Right lobe of liver (tissue), 6 donors: Measurements from ENCODE around the gene TRAPPC2L. TPM values are rescaled to one million over a fixed set of nuclear protein-coding genes. Genes with fewer than 3 reads are reported as not detected.

Experiments used
- ATAC-seq, 4 donors: fragments of 200-7000 bp; cut with Tn5 transposase; one replicate each; pipeline ENCODE4 v1.9.1; 2020; ENCODE audit warnings: mild to moderate bottlenecking in 4 of 4, moderate library complexity in 4 of 4
- DNase-seq, 3 donors: peaks; one replicate each; pipeline ENCODE4 v3.0.0-alpha.2; 2020
- H3K27ac ChIP-seq, 3 donors: fragments of 200-600 bp; one replicate each; pipeline ENCODE4 v1.8.0; 2022
- H3K27me3 ChIP-seq, 2 donors: fragments of 200-600 bp; one replicate each; pipeline ENCODE4 v1.8.0; 2022
- H3K36me3 ChIP-seq, 4 donors: fragments of 200-600 bp; sonication (generic) in 1 of 4; one replicate each; pipeline versions ENCODE4 v1.5.1 to v1.8.0; 2017 to 2022; ENCODE audit warnings: control low read depth in 1 of 4
- H3K4me1 ChIP-seq, 4 donors: fragments of 200-600 bp; sonication (generic) in 1 of 4; one replicate each; pipeline versions ENCODE4 v1.5.1 to v1.8.0; 2017 to 2022; ENCODE audit warnings: control low read depth in 1 of 4
- H3K4me3 ChIP-seq, 3 donors: fragments of 200-600 bp; one replicate each; pipeline ENCODE4 v1.8.0; 2022
- H3K9me3 ChIP-seq, 4 donors: fragments of 200-600 bp; sonication (generic) in 1 of 4; one replicate each; pipeline versions ENCODE4 v1.5.1 to v1.8.0; 2017 to 2022; ENCODE audit warnings: control low read depth in 1 of 4
- CTCF ChIP-seq, 4 donors: fragments of 200-600 bp in 3 of 4; fragments of 450-650 bp in 1 of 4; IDR thresholded peaks; one replicate each; pipeline versions ENCODE4 v1.5.1 to v1.8.0; 2016 to 2022; ENCODE audit warnings: antibody characterized with exemption in 4 of 4, mild to moderate bottlenecking in 2 of 4
- POLR2A ChIP-seq: fragments of 450-650 bp; IDR thresholded peaks from one replicate; pipeline ENCODE4 v1.6.1; 2017; ENCODE audit warnings: antibody characterized with exemption, mild to moderate bottlenecking
- WGBS: methylation state at CpG from one replicate; pipeline ENCODE4 v1.1.6; 2018; ENCODE audit warnings: low coverage, low lambda C conversion rate; ENCODE audit not compliant: insufficient coverage; ENCODE audit errors: missing lambda C conversion rate; 5-methylcytosine and 5-hydroxymethylcytosine counted together
- intact Hi-C, 2 donors: fragments of 100-400 bp; cut with DNase I; formaldehyde crosslinking; loops; one replicate each; pipeline versions ENCODE4 v1.11.2 to v1.14.1; 2022
- total RNA-seq, 6 experiments: library from RNA; depleted of rRNA in 2 of 6; stranded (reverse); fragments of >200 nt in 2 of 6; fragmentation: NEBNext Ultra II Directional in 3 of 6; extraction: Animal tissue kit (Norgen Biotek cat#: 25700) in 3 of 6; gene quantifications; one replicate each; pipeline versions ENCODE4 v1.1.0 to v1.2.4, GENCODE V29; 2016 to 2023
- donor health status: DM: no; HTN: yes; CAD: no.
- donor health status: DM: no; HTN: no; CAD: no.
- donor health status: DM: no; HTN: no; CAD: no.
- donor health status: DM: no; HTN: yes; CAD: no.
- donor health status: DM: no; HTN: yes; CAD: no.

The TRAPPC2L gene
- total RNA-seq, 6 experiments from 2014 or later: 15.1 to 25.5 (median 20.1) TPM

GRCh38 chr16:88896238-88897070 lies 39.5 kb downstream of the TRAPPC2L start:
- Histone ChIP-seq H3K4me1 (no peaks in the 10 kb centered on the region), H3K27me3 (no peaks in the 10 kb centered on the region), H3K9me3 (no peaks in the 10 kb centered on the region), H3K27ac (no peak overlapping the region), H3K36me3 (no peaks in the 10 kb centered on the region), H3K4me3 (no peak overlapping the region)
- WGBS: 79% methylated on average over 6 of the region's 57 CpGs
- no peak for ATAC-seq
- DNase-seq: no peak
- intact Hi-C loops: no loop called here
- no peak for TF ChIP-seq CTCF (IDR thresholded peaks at IDR 0.05)
- TF ChIP-seq POLR2A: no peak

- H3K27me3 ChIP-seq: no peaks in the 10 kb centered on the region
- WGBS: 69% methylated on average over 9 of the region's 34 CpGs
- ATAC-seq: no peak
- no peak for TF ChIP-seq CTCF (IDR thresholded peaks at IDR 0.05)
- no peak for TF ChIP-seq POLR2A
- no peaks in the 10 kb centered on the region for H3K9me3 ChIP-seq
- no peak overlapping the region for H3K4me3 ChIP-seq
- intact Hi-C loops: no loop called here
- H3K27ac ChIP-seq: no peak overlapping the region
- H3K4me1 ChIP-seq: no peaks in the 10 kb centered on the region
- no peak for DNase-seq
- H3K36me3 ChIP-seq: no peaks in the 10 kb centered on the region
Observed at GRCh38 chr16:88897696-88898425, 40.9 kb downstream of the TRAPPC2L start.

- no peaks in the 10 kb centered on the region for H3K27me3 ChIP-seq
- 54% methylated on average over 5 of the region's 41 CpGs for WGBS
- no peak for ATAC-seq
- DNase-seq: no peak
- no peak overlapping the region for H3K27ac ChIP-seq
- no peaks in the 10 kb centered on the region for H3K36me3 ChIP-seq
- TF ChIP-seq CTCF (IDR thresholded peaks at IDR 0.05): no peak
- no peak for TF ChIP-seq POLR2A
- H3K9me3 ChIP-seq: no peaks in the 10 kb centered on the region
- H3K4me1 ChIP-seq: no peaks in the 10 kb centered on the region
- intact Hi-C loops: no loop called here
- no peak overlapping the region for H3K4me3 ChIP-seq
Observed at GRCh38 chr16:88899901-88900661, 43.2 kb downstream of the TRAPPC2L start.

GRCh38 chr16:88900662-88901052 lies 43.7 kb downstream of the TRAPPC2L start:
- no peaks in the 10 kb centered on the region for H3K27me3 ChIP-seq
- no peak for DNase-seq
- H3K9me3 ChIP-seq: no peaks in the 10 kb centered on the region
- no peak for ATAC-seq
- TF ChIP-seq CTCF (IDR thresholded peaks at IDR 0.05) (no peak), POLR2A (no peak)
- no CpG with 5 or more reads among the region's 12 CpGs for WGBS
- H3K36me3 ChIP-seq: no peaks in the 10 kb centered on the region
- no peak overlapping the region for H3K4me3 ChIP-seq
- intact Hi-C loops: no loop called here
- no peak overlapping the region for H3K27ac ChIP-seq
- H3K4me1 ChIP-seq: no peaks in the 10 kb centered on the region
